HCT116 (cell line): Measurements from ENCODE around the gene MED13L. TPM values are rescaled to one million over a fixed set of nuclear protein-coding genes. Genes with fewer than 3 reads are reported as not detected.

Experiments
- ATAC-seq: fragments of 200-7000 bp; cut with Tn5 transposase; 2 replicates; pipeline ENCODE4 v1.9.1; 2020; ENCODE audit warnings: mild to moderate bottlenecking, moderate library complexity
- BruUV-seq: library from RNA; stranded (reverse); fragments of 400-500 nt; replicated peaks from 2 replicates; lab custom pipeline; 2021; lab: Mats Ljungman, UMichigan
- CTCF ChIA-PET: fragments of 300-600 bp; sonication (Branson Sonifier 250); formaldehyde crosslinking; loops from one replicate; lab custom pipeline; 2021; ENCODE audit warnings: antibody characterized with exemption; lab: Charles Lee
- POLR2A ChIA-PET: fragments of 300-600, 350-600 bp; sonication (Branson Sonifier 250); formaldehyde crosslinking; loops from one replicate; lab custom pipeline; 2021; ENCODE audit warnings: antibody characterized with exemption; lab: Charles Lee
- RAD21 ChIA-PET, 2 experiments: fragments of 300-600 bp; sonication (Branson Sonifier 250); formaldehyde crosslinking; loops; one replicate each; lab custom pipeline; 2023; ENCODE audit warnings: low total read pairs in 2 of 2; ENCODE audit not compliant: uncharacterized antibody in 2 of 2, unreplicated experiment in 2 of 2, low non-redundant PET in 1 of 2; lab: Charles Lee
- DNase-seq: peaks from one replicate; pipeline ENCODE4 v3.0.0-alpha.2; 2010; ENCODE audit warnings: low read depth, low spot score
- H2AFZ ChIP-seq: fragments of 200-600 bp; shearing (Covaris generic), sonication (generic); 2 replicates; pipeline ENCODE4 v1.6.1; 2017; ENCODE audit warnings: low read depth, mixed run types, mixed read lengths, antibody characterized with exemption, low read length; ENCODE audit not compliant: poor library complexity, severe bottlenecking
- H3K27ac ChIP-seq: 2 replicates; pipeline ENCODE4 v1.5.1; 2012; ENCODE audit warnings: low read depth, low read length
- H3K27me3 ChIP-seq: fragments of 200-600 bp; sonication (generic); 2 replicates; pipeline ENCODE4 v1.6.1; 2016; ENCODE audit warnings: mixed run types, low read length, mixed read lengths; ENCODE audit not compliant: insufficient read depth
- H3K36me3 ChIP-seq, 2 experiments: fragments of 200-500 bp in 1 of 2; fragments of 200-600 bp in 1 of 2; sonication (Bioruptor generic) in 1 of 2; sonication (generic) in 1 of 2; 2 replicates each; pipeline versions ENCODE4 v1.5.1 to v1.6.1; 2014 to 2016; ENCODE audit warnings: low read length in 2 of 2, inconsistent platforms in 1 of 2, mixed read lengths in 1 of 2, mixed run types in 1 of 2; ENCODE audit not compliant: insufficient read depth in 2 of 2, control insufficient read depth in 1 of 2
- H3K4me1 ChIP-seq, 2 experiments: fragments of 200-600 bp in 1 of 2; sonication (generic) in 1 of 2; 2 replicates each; pipeline versions ENCODE4 v1.5.1 to v1.6.1; 2012 to 2017; ENCODE audit warnings: low read length in 2 of 2, inconsistent platforms in 1 of 2, mild to moderate bottlenecking in 1 of 2, mixed read lengths in 1 of 2, mixed run types in 1 of 2, moderate library complexity in 1 of 2; ENCODE audit not compliant: insufficient read depth in 2 of 2, control insufficient read depth in 1 of 2
- H3K4me2 ChIP-seq: fragments of 200-600 bp; sonication (generic); 2 replicates; pipeline ENCODE4 v1.6.1; 2017; ENCODE audit warnings: mixed run types, low read length, mixed read lengths
- H3K4me3 ChIP-seq, 2 experiments: fragments of 200-600 bp in 1 of 2; sonication (generic) in 1 of 2; replicated peaks in 1 of 2; 2 replicates each; pipeline ENCODE4 v1.5.1; 2011 to 2016; ENCODE audit warnings: low read length in 2 of 2, control low read depth in 1 of 2, low read depth in 1 of 2, mild to moderate bottlenecking in 1 of 2, mixed read lengths in 1 of 2, mixed run types in 1 of 2
- H3K79me2 ChIP-seq: fragments of 200-600 bp; sonication (generic); 2 replicates; pipeline ENCODE4 v1.6.1; 2017; ENCODE audit warnings: mild to moderate bottlenecking, mixed run types, low read length, moderate library complexity, mixed read lengths; ENCODE audit not compliant: insufficient read depth
- H3K9ac ChIP-seq: fragments of 200-600 bp; sonication (generic); 2 replicates; pipeline ENCODE4 v1.6.1; 2016; ENCODE audit warnings: low read length, mixed read lengths
- H3K9me2 ChIP-seq: fragments of 200-600 bp; sonication (generic), shearing (Covaris generic); 2 replicates; pipeline ENCODE4 v1.6.1; 2017; ENCODE audit warnings: mixed run types, mild to moderate bottlenecking, moderate library complexity; ENCODE audit not compliant: insufficient read depth
- H3K9me3 ChIP-seq, 2 experiments: fragments of 200-500 bp in 1 of 2; fragments of 200-600 bp in 1 of 2; sonication (Bioruptor generic) in 1 of 2; sonication (generic) in 1 of 2; 2 replicates each; pipeline ENCODE4 v1.6.1; 2014 to 2017; ENCODE audit warnings: low read length in 2 of 2, mixed read lengths in 2 of 2, inconsistent platforms in 1 of 2, low read depth in 1 of 2, mild to moderate bottlenecking in 1 of 2, mixed run types in 1 of 2, moderate library complexity in 1 of 2; ENCODE audit not compliant: control insufficient read depth in 1 of 2, insufficient read depth in 1 of 2
- H4K20me1 ChIP-seq: fragments of 200-600 bp; sonication (generic), shearing (Covaris generic); 2 replicates; pipeline ENCODE4 v1.6.1; 2017; ENCODE audit warnings: mixed run types, mild to moderate bottlenecking, moderate library complexity; ENCODE audit not compliant: insufficient read depth
- ATF3 ChIP-seq: IDR thresholded peaks from 2 replicates; pipeline ENCODE4 v1.6.1; 2012
- CEBPB ChIP-seq: IDR thresholded peaks from 2 replicates; pipeline ENCODE4 v1.6.1; 2012; ENCODE audit warnings: low read depth
- EGR1 ChIP-seq: IDR thresholded peaks from 2 replicates; pipeline ENCODE4 v1.6.1; 2012; ENCODE audit warnings: low read depth
- ELF1 ChIP-seq: IDR thresholded peaks from 2 replicates; pipeline ENCODE4 v1.6.1; 2012; ENCODE audit warnings: low read depth, borderline replicate concordance
- EZH2 ChIP-seq: fragments of 200-600 bp; sonication (generic); IDR thresholded peaks from 2 replicates; pipeline ENCODE4 v1.6.1; 2017; ENCODE audit warnings: antibody characterized with exemption, mixed run types
- EZH2phosphoT487 ChIP-seq: fragments of 200-600 bp; IDR thresholded peaks from 2 replicates; pipeline ENCODE4 v1.6.1; 2018; ENCODE audit warnings: antibody characterized with exemption, borderline replicate concordance
- FOSL1 ChIP-seq: IDR thresholded peaks from 2 replicates; pipeline ENCODE4 v1.6.1; 2012; ENCODE audit warnings: low read depth
- JUND ChIP-seq: IDR thresholded peaks from 2 replicates; pipeline ENCODE4 v1.6.1; 2012
- POLR2A ChIP-seq: IDR thresholded peaks from 2 replicates; pipeline ENCODE4 v1.7.0; 2011; ENCODE audit warnings: borderline replicate concordance; ENCODE audit not compliant: insufficient read depth, insufficient read length; ENCODE audit errors: extremely low read depth
- POLR2AphosphoS5 ChIP-seq: IDR thresholded peaks from 2 replicates; pipeline ENCODE4 v1.6.1; 2011; ENCODE audit warnings: mild to moderate bottlenecking, low read depth, low read length, moderate library complexity
- RAD21 ChIP-seq: IDR thresholded peaks from 2 replicates; pipeline ENCODE4 v1.6.1; 2012; ENCODE audit warnings: low read depth, mild to moderate bottlenecking
- REST ChIP-seq: IDR thresholded peaks from 2 replicates; pipeline ENCODE4 v1.6.1; 2012; ENCODE audit warnings: low read depth
- SP1 ChIP-seq: IDR thresholded peaks from 2 replicates; pipeline ENCODE4 v1.6.1; 2012; ENCODE audit warnings: low read depth
- SRF ChIP-seq: IDR thresholded peaks from 2 replicates; pipeline ENCODE4 v1.6.1; 2012; ENCODE audit warnings: low read depth
- YY1 ChIP-seq: IDR thresholded peaks from 2 replicates; pipeline ENCODE4 v1.6.1; 2011; ENCODE audit warnings: low read length, low read depth, moderate library complexity, mild to moderate bottlenecking; ENCODE audit not compliant: insufficient replicate concordance; ENCODE audit errors: extremely low read depth
- ZBTB33 ChIP-seq: IDR thresholded peaks from 2 replicates; pipeline ENCODE4 v1.6.1; 2011; ENCODE audit warnings: mild to moderate bottlenecking, low read length, moderate library complexity; ENCODE audit not compliant: insufficient replicate concordance; ENCODE audit errors: extremely low read depth
- ZFX ChIP-seq: fragments of 450-650 bp; IDR thresholded peaks from 2 replicates; pipeline ENCODE4 v1.6.1; 2017
- ZNF274 ChIP-seq: fragments of 200-500 bp; sonication (Bioruptor generic); IDR thresholded peaks from 2 replicates; pipeline ENCODE4 v1.6.1; 2014; ENCODE audit warnings: mild to moderate bottlenecking, low read depth, low read length, inconsistent platforms
- intact Hi-C: fragments of 100-400 bp; cut with micrococcal nuclease; formaldehyde crosslinking; loops from 2 replicates; pipeline ENCODE4 v1.10.0; 2022
- total RNA-seq: library from RNA; stranded (reverse); gene quantifications from one replicate; pipeline ENCODE4 v1.2.1, GENCODE V29; 2021; ENCODE audit not compliant: unreplicated experiment
- TF ChIP-seq, protein P1 (sequence below): IDR thresholded peaks from 2 replicates; pipeline ENCODE4 v1.6.1; 2012
- TF ChIP-seq, protein P2 (sequence below), 3 experiments: fragments of 200-600 bp in 1 of 3; sonication (generic) in 1 of 3; IDR thresholded peaks in 2 of 3; conservative IDR thresholded peaks in 1 of 3; 2 replicates each; pipeline ENCODE4 v1.5.1; 2012 to 2017; ENCODE audit warnings: low read depth in 2 of 3, low read length in 2 of 3, antibody characterized with exemption in 1 of 3, borderline replicate concordance in 1 of 3, control low read depth in 1 of 3, mild to moderate bottlenecking in 1 of 3, mixed read lengths in 1 of 3, mixed run types in 1 of 3, moderate library complexity in 1 of 3; ENCODE audit not compliant: insufficient read depth in 1 of 3

The MED13L gene
- total RNA-seq, 1 experiment from 2014 or later = 176 TPM

DNA sequence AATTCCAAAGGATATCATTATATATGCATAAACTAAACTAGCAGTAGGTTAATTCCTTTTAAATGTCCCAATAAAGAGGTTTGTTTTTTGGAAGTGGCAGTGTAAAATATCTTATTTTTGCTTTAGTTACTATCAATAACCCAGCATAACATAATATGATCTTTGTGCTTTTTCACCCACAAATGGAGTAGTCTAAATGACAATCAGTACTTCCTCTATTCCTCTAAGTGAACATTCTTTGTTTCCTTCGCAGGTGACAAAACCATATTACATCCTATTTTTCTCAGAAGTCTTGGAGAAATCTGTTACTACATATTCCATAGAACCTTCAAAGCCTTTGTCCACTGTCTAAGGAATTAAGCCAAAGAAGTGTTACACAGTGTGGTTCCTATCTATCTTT is 62.5 kb downstream of the MED13L start:
- BruUV-seq = no TSS peak
- H3K4me1 ChIP-seq = peaks cover 15 to 26% of the 10 kb centered on the region in 2 experiments
- H3K36me3 ChIP-seq = no peaks in the 10 kb centered on the region
- H3K9me2 ChIP-seq = no peaks in the 10 kb centered on the region
- no peak overlapping the region for H3K9ac ChIP-seq
- H4K20me1 ChIP-seq = peaks cover 62% of the 10 kb centered on the region
- H3K27me3 ChIP-seq = no peaks in the 10 kb centered on the region
- intact Hi-C loops = no loop called here
- no peaks in the 10 kb centered on the region for H3K9me3 ChIP-seq
- H3K4me3 ChIP-seq = no peak overlapping the region
- no peak overlapping the region for H2AFZ ChIP-seq
- no peak overlapping the region for H3K27ac ChIP-seq
- TF ChIP-seq REST = no peak
- TF ChIP-seq ZBTB33 = no peak
- TF ChIP-seq, protein P1, sequence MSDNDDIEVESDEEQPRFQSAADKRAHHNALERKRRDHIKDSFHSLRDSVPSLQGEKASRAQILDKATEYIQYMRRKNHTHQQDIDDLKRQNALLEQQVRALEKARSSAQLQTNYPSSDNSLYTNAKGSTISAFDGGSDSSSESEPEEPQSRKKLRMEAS = no peak
- no peak for TF ChIP-seq YY1
- TF ChIP-seq SRF = no peak
- TF ChIP-seq ZNF274 = no peak
- TF ChIP-seq ATF3 = no peak
- TF ChIP-seq CEBPB = no peak
- TF ChIP-seq EZH2 = no peak
- TF ChIP-seq, protein P2, sequence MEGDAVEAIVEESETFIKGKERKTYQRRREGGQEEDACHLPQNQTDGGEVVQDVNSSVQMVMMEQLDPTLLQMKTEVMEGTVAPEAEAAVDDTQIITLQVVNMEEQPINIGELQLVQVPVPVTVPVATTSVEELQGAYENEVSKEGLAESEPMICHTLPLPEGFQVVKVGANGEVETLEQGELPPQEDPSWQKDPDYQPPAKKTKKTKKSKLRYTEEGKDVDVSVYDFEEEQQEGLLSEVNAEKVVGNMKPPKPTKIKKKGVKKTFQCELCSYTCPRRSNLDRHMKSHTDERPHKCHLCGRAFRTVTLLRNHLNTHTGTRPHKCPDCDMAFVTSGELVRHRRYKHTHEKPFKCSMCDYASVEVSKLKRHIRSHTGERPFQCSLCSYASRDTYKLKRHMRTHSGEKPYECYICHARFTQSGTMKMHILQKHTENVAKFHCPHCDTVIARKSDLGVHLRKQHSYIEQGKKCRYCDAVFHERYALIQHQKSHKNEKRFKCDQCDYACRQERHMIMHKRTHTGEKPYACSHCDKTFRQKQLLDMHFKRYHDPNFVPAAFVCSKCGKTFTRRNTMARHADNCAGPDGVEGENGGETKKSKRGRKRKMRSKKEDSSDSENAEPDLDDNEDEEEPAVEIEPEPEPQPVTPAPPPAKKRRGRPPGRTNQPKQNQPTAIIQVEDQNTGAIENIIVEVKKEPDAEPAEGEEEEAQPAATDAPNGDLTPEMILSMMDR (IDR thresholded peaks at IDR 0.05 in 2 of 3, conservative IDR thresholded peaks at IDR 0.05 in 1 of 3; ENCODE audit: borderline replicate concordance in 1 of 3, insufficient read depth in 1 of 3, low read depth in 2 of 3, low read length in 2 of 3) = no peak
- no peak for TF ChIP-seq SP1
- TF ChIP-seq JUND = no peak
- TF ChIP-seq POLR2AphosphoS5 = no peak
- no peak for TF ChIP-seq RAD21
- TF ChIP-seq FOSL1 = no peak
- TF ChIP-seq ELF1 = no peak
- no peak for TF ChIP-seq EZH2phosphoT487
- no peak for TF ChIP-seq POLR2A
- no peak for TF ChIP-seq ZFX
- TF ChIP-seq EGR1 = no peak
- no peak for DNase-seq
- ATAC-seq = no peak
- ChIA-PET CTCF (no interaction called here), RAD21 (no interaction called here), POLR2A (no interaction called here)
- H3K4me2 ChIP-seq = no peak overlapping the region
- peaks cover 99% of the 10 kb centered on the region for H3K79me2 ChIP-seq
